ENCODE data around the gene TRIP6. TPM values are rescaled to one million over a fixed set of nuclear protein-coding genes. Genes with fewer than 3 reads are reported as not detected.

TRIP6 gene
- total RNA-seq, 1 experiment from 2014 or later, result 140 TPM

GRCh38 chr7:100896732-100897608, 29.8 kb downstream of the TRIP6 start (continued):
- TF ChIP-seq CREB1 (CRISPR knock-in tag; IDR thresholded peaks at IDR 0.05) (no peak), CBFB (CRISPR knock-in tag; IDR thresholded peaks at IDR 0.05; ENCODE audit: low read depth) (no peak), E2F1 (CRISPR knock-in tag; IDR thresholded peaks at IDR 0.05) (no peak), ZNF396 (CRISPR knock-in tag; IDR thresholded peaks at IDR 0.05; ENCODE audit: borderline replicate concordance) (no peak), NR3C1 (CRISPR knock-in tag; conservative IDR thresholded peaks at IDR 0.05; ENCODE audit: low read depth) (no peak), MAX (CRISPR knock-in tag; IDR thresholded peaks at IDR 0.05) (no peak), MXD4 (CRISPR knock-in tag; IDR thresholded peaks at IDR 0.05; ENCODE audit: borderline replicate concordance) (no peak), HMGA2 (CRISPR knock-in tag; IDR thresholded peaks at IDR 0.05) (no peak), ZMAT4 (CRISPR knock-in tag; IDR thresholded peaks at IDR 0.05) (no peak), PRRX2 (CRISPR knock-in tag; IDR thresholded peaks at IDR 0.05) (no peak), OVOL2 (CRISPR knock-in tag; IDR thresholded peaks at IDR 0.05; ENCODE audit: borderline replicate concordance) (no peak), GABPB1 (CRISPR knock-in tag; IDR thresholded peaks at IDR 0.05) (0 out of 2 replicates have a peak, but pooled peaks have one; percentile 4), TP53 (CRISPR knock-in tag; IDR thresholded peaks at IDR 0.05) (no peak), E2F5 (CRISPR knock-in tag; IDR thresholded peaks at IDR 0.05) (0 out of 2 replicates have a peak, but pooled peaks have one; percentile 22), NFE2L1 (CRISPR knock-in tag; IDR thresholded peaks at IDR 0.05) (0 out of 2 replicates have a peak, but pooled peaks have one; percentile 5), MYBL2 (CRISPR knock-in tag; IDR thresholded peaks at IDR 0.05) (0 out of 2 replicates have a peak, but pooled peaks have one; percentile 3), STAT6 (CRISPR knock-in tag; conservative IDR thresholded peaks at IDR 0.05; ENCODE audit: low read depth) (no peak), SMAD3 (CRISPR knock-in tag; IDR thresholded peaks at IDR 0.05; ENCODE audit: borderline replicate concordance) (no peak)
- TF ChIP-seq, protein P1, sequence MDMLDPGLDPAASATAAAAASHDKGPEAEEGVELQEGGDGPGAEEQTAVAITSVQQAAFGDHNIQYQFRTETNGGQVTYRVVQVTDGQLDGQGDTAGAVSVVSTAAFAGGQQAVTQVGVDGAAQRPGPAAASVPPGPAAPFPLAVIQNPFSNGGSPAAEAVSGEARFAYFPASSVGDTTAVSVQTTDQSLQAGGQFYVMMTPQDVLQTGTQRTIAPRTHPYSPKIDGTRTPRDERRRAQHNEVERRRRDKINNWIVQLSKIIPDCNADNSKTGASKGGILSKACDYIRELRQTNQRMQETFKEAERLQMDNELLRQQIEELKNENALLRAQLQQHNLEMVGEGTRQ (CRISPR knock-in tag; IDR thresholded peaks at IDR 0.05), result no peak
- TF ChIP-seq, protein P2, sequence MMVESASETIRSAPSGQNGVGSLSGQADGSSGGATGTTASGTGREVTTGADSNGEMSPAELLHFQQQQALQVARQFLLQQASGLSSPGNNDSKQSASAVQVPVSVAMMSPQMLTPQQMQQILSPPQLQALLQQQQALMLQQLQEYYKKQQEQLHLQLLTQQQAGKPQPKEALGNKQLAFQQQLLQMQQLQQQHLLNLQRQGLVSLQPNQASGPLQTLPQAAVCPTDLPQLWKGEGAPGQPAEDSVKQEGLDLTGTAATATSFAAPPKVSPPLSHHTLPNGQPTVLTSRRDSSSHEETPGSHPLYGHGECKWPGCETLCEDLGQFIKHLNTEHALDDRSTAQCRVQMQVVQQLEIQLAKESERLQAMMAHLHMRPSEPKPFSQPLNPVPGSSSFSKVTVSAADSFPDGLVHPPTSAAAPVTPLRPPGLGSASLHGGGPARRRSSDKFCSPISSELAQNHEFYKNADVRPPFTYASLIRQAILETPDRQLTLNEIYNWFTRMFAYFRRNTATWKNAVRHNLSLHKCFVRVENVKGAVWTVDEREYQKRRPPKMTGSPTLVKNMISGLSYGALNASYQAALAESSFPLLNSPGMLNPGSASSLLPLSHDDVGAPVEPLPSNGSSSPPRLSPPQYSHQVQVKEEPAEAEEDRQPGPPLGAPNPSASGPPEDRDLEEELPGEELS (CRISPR knock-in tag; IDR thresholded peaks at IDR 0.05), result no peak
- TF ChIP-seq, protein P3, sequence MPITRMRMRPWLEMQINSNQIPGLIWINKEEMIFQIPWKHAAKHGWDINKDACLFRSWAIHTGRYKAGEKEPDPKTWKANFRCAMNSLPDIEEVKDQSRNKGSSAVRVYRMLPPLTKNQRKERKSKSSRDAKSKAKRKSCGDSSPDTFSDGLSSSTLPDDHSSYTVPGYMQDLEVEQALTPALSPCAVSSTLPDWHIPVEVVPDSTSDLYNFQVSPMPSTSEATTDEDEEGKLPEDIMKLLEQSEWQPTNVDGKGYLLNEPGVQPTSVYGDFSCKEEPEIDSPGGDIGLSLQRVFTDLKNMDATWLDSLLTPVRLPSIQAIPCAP (CRISPR knock-in tag; IDR thresholded peaks at IDR 0.05), result no peak
- TF ChIP-seq, protein P4, sequence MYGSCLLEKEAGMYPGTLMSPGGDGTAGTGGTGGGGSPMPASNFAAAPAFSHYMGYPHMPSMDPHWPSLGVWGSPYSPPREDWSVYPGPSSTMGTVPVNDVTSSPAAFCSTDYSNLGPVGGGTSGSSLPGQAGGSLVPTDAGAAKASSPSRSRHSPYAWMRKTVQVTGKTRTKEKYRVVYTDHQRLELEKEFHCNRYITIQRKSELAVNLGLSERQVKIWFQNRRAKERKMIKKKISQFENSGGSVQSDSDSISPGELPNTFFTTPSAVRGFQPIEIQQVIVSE (CRISPR knock-in tag; IDR thresholded peaks at IDR 0.05; ENCODE audit: borderline replicate concordance), result no peak
- TF ChIP-seq, protein P5, sequence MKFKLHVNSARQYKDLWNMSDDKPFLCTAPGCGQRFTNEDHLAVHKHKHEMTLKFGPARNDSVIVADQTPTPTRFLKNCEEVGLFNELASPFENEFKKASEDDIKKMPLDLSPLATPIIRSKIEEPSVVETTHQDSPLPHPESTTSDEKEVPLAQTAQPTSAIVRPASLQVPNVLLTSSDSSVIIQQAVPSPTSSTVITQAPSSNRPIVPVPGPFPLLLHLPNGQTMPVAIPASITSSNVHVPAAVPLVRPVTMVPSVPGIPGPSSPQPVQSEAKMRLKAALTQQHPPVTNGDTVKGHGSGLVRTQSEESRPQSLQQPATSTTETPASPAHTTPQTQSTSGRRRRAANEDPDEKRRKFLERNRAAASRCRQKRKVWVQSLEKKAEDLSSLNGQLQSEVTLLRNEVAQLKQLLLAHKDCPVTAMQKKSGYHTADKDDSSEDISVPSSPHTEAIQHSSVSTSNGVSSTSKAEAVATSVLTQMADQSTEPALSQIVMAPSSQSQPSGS (CRISPR knock-in tag; IDR thresholded peaks at IDR 0.05; ENCODE audit: borderline replicate concordance, low read depth), result no peak
